BJ (cell line): Measurements from ENCODE around the gene RGS17. TPM values are rescaled to one million over a fixed set of nuclear protein-coding genes. Genes with fewer than 3 reads are reported as not detected.
"Not testable (repeated sequence)": the region's sequence is repeated elsewhere in the genome, so short reads cannot be mapped to it uniquely, and the experiment has no call there.

Experiments used
- CTCF ChIA-PET: fragments of 350-600 bp; formaldehyde crosslinking; extraction: SDS; loops from one replicate; lab custom pipeline; 2021; ENCODE audit warnings: antibody characterized with exemption, inconsistent platforms; lab: Yijun Ruan, JAX
- POLR2A ChIA-PET: fragments of 300-600 bp; sonication (Branson Sonifier 250); formaldehyde crosslinking; extraction: SDS; loops from one replicate; lab custom pipeline; 2021; ENCODE audit warnings: antibody characterized with exemption; lab: Charles Lee
- DNase-seq: peaks from one replicate; pipeline ENCODE4 v3.0.0-alpha.2; 2011; ENCODE audit warnings: low read depth
- H3K27me3 ChIP-seq: 2 replicates; pipeline ENCODE4 v1.6.0; 2011; ENCODE audit warnings: low read length; ENCODE audit not compliant: control insufficient read depth, insufficient read depth
- H3K36me3 ChIP-seq: 2 replicates; pipeline ENCODE4 v1.5.1; 2011; ENCODE audit warnings: low read length; ENCODE audit not compliant: control insufficient read depth, insufficient read depth
- H3K4me3 ChIP-seq: 2 replicates; pipeline ENCODE4 v1.5.1; 2011; ENCODE audit warnings: low read depth, mild to moderate bottlenecking, control low read depth, low read length
- CTCF ChIP-seq: IDR thresholded peaks from 2 replicates; pipeline ENCODE4 v1.5.1; 2011; ENCODE audit warnings: low read depth, mild to moderate bottlenecking, control low read depth, inconsistent platforms, low read length, moderate library complexity; ENCODE audit not compliant: insufficient read depth
- polyA plus RNA-seq: library from polyadenylated mRNA; depleted of rRNA; stranded (reverse); fragments of >200 nt; gene quantifications from 2 replicates; pipeline ENCODE4 v1.2.3, GENCODE V29; 2011

RGS17 gene
- polyA plus RNA-seq, 1 experiment, result 0.09 TPM

GRCh38 chr6:153140299-153140698, 9.2 kb upstream of the RGS17 start:
- CTCF ChIA-PET, result no interaction called here
- Histone ChIP-seq H3K4me3 (no peak overlapping the region), H3K27me3 (no peaks in the 10 kb centered on the region), H3K36me3 (no peaks in the 10 kb centered on the region)
- no peak for TF ChIP-seq CTCF
- POLR2A ChIA-PET, result no interaction called here
- DNase-seq, result no peak

GRCh38 chr6:153138930-153139329, 7.8 kb upstream of the RGS17 start:
- DNase-seq, result no peak
- ChIA-PET POLR2A (no interaction called here), CTCF (no interaction called here)
- H3K36me3 ChIP-seq, result no peaks in the 10 kb centered on the region
- TF ChIP-seq CTCF, result no peak
- H3K4me3 ChIP-seq, result no peak overlapping the region
- no peaks in the 10 kb centered on the region for H3K27me3 ChIP-seq

- CTCF ChIA-PET, result no interaction called here
- Histone ChIP-seq H3K27me3 (no peaks in the 10 kb centered on the region; the same call in 1 of the 2 replicates), H3K36me3 (no peaks in the 10 kb centered on the region), H3K4me3 (no peak overlapping the region)
- no peak for DNase-seq
- no peak for TF ChIP-seq CTCF
- POLR2A ChIA-PET, result no interaction called here
Measured at GRCh38 chr6:153135681-153136080, 4.6 kb upstream of the RGS17 start.

GRCh38 chr6:153133667-153134066, 2.6 kb upstream of the RGS17 start:
- H3K4me3 ChIP-seq, H3K36me3 ChIP-seq, H3K27me3 ChIP-seq, POLR2A ChIA-PET, DNase-seq: not testable (repeated sequence)
- CTCF ChIA-PET, result interaction anchor here (1.0 kb wide), 1 partner anchor 12 kb away, joined by 4 read pairs; no protein-coding TSS in a partner anchor

GRCh38 chr6:153130515-153131036, 506 bp downstream of the RGS17 start:
- DNase-seq, result no peak
- POLR2A ChIA-PET, result no interaction called here
- CTCF ChIA-PET, result no interaction called here
- TF ChIP-seq CTCF, result no peak
- Histone ChIP-seq H3K4me3 (peak overlapping the region; percentile 74), H3K36me3 (no peaks in the 10 kb centered on the region), H3K27me3 (peaks cover 9% of the 10 kb centered on the region)

- DNase-seq, result no peak
- CTCF ChIA-PET, result no interaction called here
Measured at GRCh38 chr6:153129873-153130514, 1.1 kb downstream of the RGS17 start.

More at GRCh38 chr6:153129873-153130514, 1.1 kb downstream of the RGS17 start:
- Histone ChIP-seq H3K36me3 (no peaks in the 10 kb centered on the region), H3K27me3 (peaks cover 9% of the 10 kb centered on the region), H3K4me3 (peak overlapping the region; percentile 74)
- no peak for TF ChIP-seq CTCF
- POLR2A ChIA-PET, result no interaction called here
